Amniotic epithelial cell (primary cell): ENCODE measurements around the gene MLANA.

ENCODE experiments used
- DNase-seq: peaks from one replicate; pipeline ENCODE4 v3.0.0-alpha.2; 2010; ENCODE audit warnings: low read depth

The MLANA gene

GRCh38 chr9:5899292-5899691 lies 8.6 kb downstream of the MLANA start:
- DNase-seq, result peak; percentile 19

GRCh38 chr9:5900622-5901021 lies 9.9 kb downstream of the MLANA start:
- no peak for DNase-seq

- DNase-seq, result no peak
Measured at GRCh38 chr9:5902377-5902776, 11.7 kb downstream of the MLANA start.

GRCh38 chr9:5908918-5909317 lies 18.2 kb downstream of the MLANA start:
- no peak for DNase-seq

- DNase-seq, result peak; percentile 36
Measured at GRCh38 chr9:5909976-5910375, 19.3 kb downstream of the MLANA start.

- DNase-seq, result peak; percentile 16
Measured at GRCh38 chr9:5910413-5911057, 19.8 kb downstream of the MLANA start.

GRCh38 chr9:5915438-5915837 lies 24.7 kb downstream of the MLANA start:
- DNase-seq, result no peak

- DNase-seq, result no peak
Measured at GRCh38 chr9:5917273-5917672, 26.6 kb downstream of the MLANA start.

GRCh38 chr9:5917888-5918287 lies 27.2 kb downstream of the MLANA start:
- no peak for DNase-seq

GRCh38 chr9:5918460-5918859 lies 27.8 kb downstream of the MLANA start:
- DNase-seq, result no peak

- peak; percentile 11 for DNase-seq
Measured at GRCh38 chr9:5920860-5921328, 30.2 kb downstream of the MLANA start.

- no peak for DNase-seq
Measured at GRCh38 chr9:5922192-5922591, 31.5 kb downstream of the MLANA start.

- DNase-seq, result no peak
Measured at GRCh38 chr9:5931657-5932056, 41.0 kb downstream of the MLANA start.

- DNase-seq, result no peak
Measured at GRCh38 chr9:5938449-5938848, 47.8 kb downstream of the MLANA start.

GRCh38 chr9:5939530-5939929 lies 48.8 kb downstream of the MLANA start:
- DNase-seq, result no peak

- DNase-seq, result no peak
Measured at GRCh38 chr9:5941214-5941613, 50.5 kb downstream of the MLANA start.

GRCh38 chr9:5945112-5945511 lies 54.4 kb downstream of the MLANA start:
- no peak for DNase-seq

- DNase-seq, result peak; percentile 15
Measured at GRCh38 chr9:5947912-5948311, 57.2 kb downstream of the MLANA start.

GRCh38 chr9:5949103-5949699 lies 58.5 kb downstream of the MLANA start:
- DNase-seq, result peak; percentile 66

GRCh38 chr9:5950261-5950660 lies 59.6 kb downstream of the MLANA start:
- no peak for DNase-seq

GRCh38 chr9:5951686-5952211 lies 61.1 kb downstream of the MLANA start:
- peak; percentile 79 for DNase-seq

GRCh38 chr9:5953743-5954707 lies 63.3 kb downstream of the MLANA start:
- DNase-seq, result peak; percentile 24

GRCh38 chr9:5957166-5957565 lies 66.5 kb downstream of the MLANA start:
- no peak for DNase-seq
